GM10248 (cell line): ENCODE measurements around the gene TM9SF2.

Experiments used
- CTCF ChIA-PET: fragments of 300-600 bp; sonication (Branson Sonifier 250); formaldehyde crosslinking; extraction: SDS; loops from one replicate; lab custom pipeline; 2021; ENCODE audit warnings: antibody characterized with exemption; lab: Yijun Ruan, JAX
- POLR2A ChIA-PET: fragments of 350-650 bp; sonication (Branson Sonifier 250); formaldehyde crosslinking; extraction: SDS; loops from one replicate; lab custom pipeline; 2020; ENCODE audit warnings: antibody characterized with exemption; lab: Yijun Ruan, JAX
- DNase-seq: peaks from one replicate; pipeline ENCODE4 v3.0.0; 2012; ENCODE audit errors: extremely low spot score
- TF ChIP-seq, protein P1 (sequence below): IDR thresholded peaks from 2 replicates; pipeline ENCODE4 v1.5.1; 2012; ENCODE audit warnings: mild to moderate bottlenecking, low read depth; ENCODE audit errors: extremely low read depth, missing control alignments, control extremely low read depth

TM9SF2 gene

DNA sequence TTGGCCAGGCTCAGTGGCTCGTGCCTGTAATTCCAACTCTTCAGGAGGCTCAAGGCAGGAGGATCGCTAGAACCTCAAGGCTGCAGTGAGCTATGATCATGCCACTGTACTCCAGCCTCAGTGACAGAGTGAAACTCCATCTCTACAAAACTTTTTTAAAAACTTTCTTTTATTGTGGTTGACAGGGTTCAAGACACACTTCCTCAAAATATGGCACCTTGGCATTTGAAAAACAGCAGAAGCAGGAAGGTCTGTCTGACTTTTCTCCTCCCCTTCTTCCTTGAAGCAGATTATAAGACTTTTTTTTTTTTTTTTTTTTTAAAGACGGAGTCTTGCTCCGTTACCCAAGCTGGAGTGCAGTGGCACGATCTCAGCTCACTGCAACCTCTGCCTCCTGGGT, 100.3 kb downstream of the TM9SF2 start:
- ChIA-PET CTCF (no interaction called here), POLR2A (no interaction called here)
- TF ChIP-seq, protein P1, sequence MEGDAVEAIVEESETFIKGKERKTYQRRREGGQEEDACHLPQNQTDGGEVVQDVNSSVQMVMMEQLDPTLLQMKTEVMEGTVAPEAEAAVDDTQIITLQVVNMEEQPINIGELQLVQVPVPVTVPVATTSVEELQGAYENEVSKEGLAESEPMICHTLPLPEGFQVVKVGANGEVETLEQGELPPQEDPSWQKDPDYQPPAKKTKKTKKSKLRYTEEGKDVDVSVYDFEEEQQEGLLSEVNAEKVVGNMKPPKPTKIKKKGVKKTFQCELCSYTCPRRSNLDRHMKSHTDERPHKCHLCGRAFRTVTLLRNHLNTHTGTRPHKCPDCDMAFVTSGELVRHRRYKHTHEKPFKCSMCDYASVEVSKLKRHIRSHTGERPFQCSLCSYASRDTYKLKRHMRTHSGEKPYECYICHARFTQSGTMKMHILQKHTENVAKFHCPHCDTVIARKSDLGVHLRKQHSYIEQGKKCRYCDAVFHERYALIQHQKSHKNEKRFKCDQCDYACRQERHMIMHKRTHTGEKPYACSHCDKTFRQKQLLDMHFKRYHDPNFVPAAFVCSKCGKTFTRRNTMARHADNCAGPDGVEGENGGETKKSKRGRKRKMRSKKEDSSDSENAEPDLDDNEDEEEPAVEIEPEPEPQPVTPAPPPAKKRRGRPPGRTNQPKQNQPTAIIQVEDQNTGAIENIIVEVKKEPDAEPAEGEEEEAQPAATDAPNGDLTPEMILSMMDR = no peak
- DNase-seq = no peak

DNA sequence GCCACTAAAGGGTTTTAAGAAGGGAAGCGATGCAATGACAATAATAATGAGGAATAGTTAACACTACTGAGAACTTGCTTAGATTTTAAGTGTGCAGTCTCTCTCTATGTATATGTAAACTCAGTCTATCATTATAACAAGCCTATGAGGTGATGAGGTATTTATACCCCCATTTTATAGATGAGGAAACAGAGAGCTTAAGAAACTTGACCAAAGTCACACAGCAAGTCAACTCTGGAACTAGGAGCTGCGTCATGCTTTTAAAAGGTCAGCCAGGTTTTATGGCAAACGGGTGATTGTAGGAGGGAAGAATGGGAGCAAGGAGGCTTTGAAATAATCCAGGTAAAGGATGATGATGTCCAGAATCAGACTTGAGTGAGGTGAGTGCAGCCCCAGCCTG, 103.4 kb downstream of the TM9SF2 start:
- ChIA-PET POLR2A (no interaction called here), CTCF (no interaction called here)
- TF ChIP-seq, protein P1 = no peak
- no peak for DNase-seq

DNA sequence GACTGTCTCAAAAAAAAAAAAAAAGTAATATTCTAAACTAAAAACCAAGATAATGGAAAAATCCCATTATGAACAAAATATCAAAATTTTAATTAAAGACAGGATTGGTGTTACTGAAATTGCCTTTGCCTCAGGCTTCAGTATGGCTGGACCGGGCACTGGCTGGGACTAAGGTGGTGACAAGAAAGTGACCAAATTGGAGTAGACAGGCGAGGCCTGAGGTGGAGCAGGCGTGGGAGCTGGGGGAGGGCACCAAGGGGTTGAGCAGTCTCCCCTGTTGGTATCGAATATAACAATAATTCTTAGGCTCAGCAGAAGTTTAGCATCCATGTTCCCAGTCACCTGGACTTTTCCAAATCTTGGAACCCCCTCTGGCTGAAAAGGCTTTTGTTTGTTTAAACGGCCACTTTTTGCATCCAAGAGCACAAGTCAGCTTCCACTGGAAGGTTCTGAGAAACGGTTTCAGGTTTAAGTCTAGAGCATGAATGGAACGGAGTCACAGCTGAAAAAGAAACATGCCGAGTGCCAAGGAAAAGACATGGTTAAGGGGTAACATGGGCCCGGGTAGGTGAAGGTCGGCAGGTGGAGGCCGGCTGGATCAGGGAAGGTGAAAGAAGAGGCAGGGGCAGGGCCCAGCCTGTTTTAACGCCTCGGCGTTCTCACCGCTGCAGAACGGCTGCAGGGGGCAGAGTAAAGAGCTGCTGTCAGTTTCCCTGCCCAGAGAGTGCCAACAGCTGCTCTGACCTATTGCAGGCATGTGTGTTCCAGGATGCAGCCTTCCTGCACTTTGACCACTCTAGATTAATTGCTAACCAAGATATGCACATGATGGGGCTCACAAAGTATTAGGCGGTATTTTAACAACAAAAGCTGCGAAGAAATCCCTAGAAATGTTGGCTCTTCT, 104.4 kb downstream of the TM9SF2 start:
- DNase-seq = peak; percentile 61
- CTCF ChIA-PET = interaction anchor here (1.0 to 2.0 kb wide), 6 partner anchors 10 to 104 kb away, joined by 3 to 11 read pairs (median 3); partner anchors contain the start of gene TM9SF2
- TF ChIP-seq, protein P1 = peak; percentile 18
- POLR2A ChIA-PET = no interaction called here

DNA sequence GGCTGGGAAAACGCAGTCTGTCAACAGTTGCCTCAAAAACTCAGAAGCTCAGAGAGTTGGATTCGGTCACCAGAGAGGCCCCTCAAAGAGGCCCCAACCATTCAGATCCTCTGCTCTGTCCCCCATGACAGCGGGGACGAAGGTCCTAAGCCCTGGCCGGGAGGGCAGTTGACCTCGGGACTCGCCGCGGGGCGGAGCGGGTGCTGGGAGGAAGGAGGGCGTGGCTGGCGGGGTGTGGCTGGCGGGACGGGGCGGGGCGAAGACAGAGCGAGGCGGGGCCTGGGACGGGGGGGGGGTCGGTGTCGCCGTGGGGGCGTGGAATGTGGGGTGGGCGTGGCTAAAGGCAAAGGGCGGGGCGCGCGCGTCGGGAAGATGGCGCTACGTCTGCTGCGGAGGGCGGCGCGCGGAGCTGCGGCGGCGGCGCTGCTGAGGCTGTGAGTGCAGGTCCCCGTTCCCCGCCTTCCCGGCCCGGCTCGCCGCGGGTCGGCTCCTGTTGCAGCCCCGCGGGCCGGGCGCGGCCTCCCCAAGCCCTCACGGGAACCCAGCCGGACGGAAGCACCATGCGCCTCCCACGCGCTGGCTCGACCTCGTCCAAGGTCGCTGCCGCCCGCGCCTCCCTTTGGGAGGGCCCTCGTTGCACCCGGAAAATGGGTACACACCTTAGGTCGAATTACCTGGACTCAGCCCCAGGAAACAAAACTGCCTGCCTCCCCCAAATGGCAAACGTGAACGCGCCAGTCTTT, 105.2 kb downstream of the TM9SF2 start, which contains the start of gene CLYBL:
Gene CLYBL, plus strand, starts transcription at position 367 of the 743 bp plus-strand sequence.
- CTCF ChIA-PET = interaction anchor here (1.0 to 2.0 kb wide), 5 partner anchors 9 to 105 kb away, joined by 3 to 11 read pairs (median 3); partner anchors contain the start of gene TM9SF2

DNA sequence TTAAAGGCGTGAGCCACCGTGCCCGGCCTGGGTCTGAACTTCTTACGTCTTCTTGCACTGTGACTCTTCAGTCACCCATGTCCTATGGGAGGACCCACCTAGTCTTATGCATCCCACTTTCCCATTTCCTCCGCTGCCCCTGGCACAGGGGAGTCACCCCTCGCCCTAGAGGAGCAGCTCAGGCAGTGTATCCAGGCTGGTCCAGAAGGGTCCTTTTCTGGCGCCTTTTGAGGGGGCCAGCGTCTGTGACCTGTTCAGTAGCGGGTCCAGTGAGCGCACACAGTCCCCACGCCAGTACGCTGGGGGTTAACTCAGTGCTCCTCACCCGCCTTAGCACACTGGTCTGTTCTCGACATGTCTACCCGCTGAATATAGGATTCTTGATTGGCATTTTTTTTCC, 107.1 kb downstream of the TM9SF2 start:
- TF ChIP-seq, protein P1 = no peak
- DNase-seq = no peak
- POLR2A ChIA-PET = interaction anchor here (0.6 kb wide), 1 partner anchor 233 kb away, joined by 4 read pairs; no protein-coding TSS in a partner anchor
- CTCF ChIA-PET = no interaction called here

More for the DNA sequence above, 105.2 kb downstream of the TM9SF2 start, which contains the start of gene CLYBL:
- peak; percentile 97 for DNase-seq
- TF ChIP-seq, protein P1 = no peak
- POLR2A ChIA-PET = no interaction called here

DNA sequence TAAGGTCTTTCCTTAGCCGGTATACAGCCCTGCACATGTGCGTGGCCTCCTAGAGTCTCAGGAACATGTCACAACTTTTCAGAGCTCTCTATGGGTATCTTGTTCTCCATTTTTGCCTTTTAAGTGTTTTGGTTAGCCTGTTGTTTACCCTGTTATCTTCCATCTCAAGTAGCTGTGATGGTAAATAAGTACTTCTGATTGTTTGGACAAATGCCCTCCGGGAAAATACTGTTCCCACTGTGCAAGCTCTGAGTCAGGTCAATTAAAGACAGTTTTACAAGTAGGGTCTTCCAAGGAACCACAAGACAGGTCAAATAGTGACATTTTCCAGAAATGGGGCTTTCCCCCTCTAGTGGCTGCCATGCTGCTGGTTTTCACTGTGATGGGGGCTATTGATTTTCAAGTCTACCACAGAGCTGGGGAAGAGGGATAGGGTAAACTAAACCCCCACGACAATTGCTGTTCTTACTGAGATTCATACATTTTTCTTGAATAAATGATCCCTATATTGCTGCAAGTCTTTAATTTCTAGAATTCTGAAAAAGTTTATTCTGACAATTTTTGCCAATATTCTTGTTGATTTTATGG, 109.5 kb downstream of the TM9SF2 start:
- TF ChIP-seq, protein P1 = no peak
- DNase-seq = no peak
- CTCF ChIA-PET = interaction anchor here (1.1 to 1.3 kb wide), 4 partner anchors 9 to 818 kb away, joined by 3 read pairs; no protein-coding TSS in a partner anchor
- POLR2A ChIA-PET = no interaction called here
